Measurements from ENCODE around the gene OTULIN. TPM values are rescaled to one million over a fixed set of nuclear protein-coding genes. Genes with fewer than 3 reads are reported as not detected.
A peak's percentile ranks its signal among the peaks of the same experiment; 100 is the strongest.

Gene OTULIN
- polyA plus RNA-seq, 1 of the 3 experiments (the other 2 are of a cell fraction): 6.6 TPM

- TF ChIP-seq USF1 (IDR thresholded peaks at IDR 0.05; ENCODE audit: borderline replicate concordance, low read depth) (no peak), MXI1 (IDR thresholded peaks at IDR 0.05; ENCODE audit: low read depth, low read length) (no peak), EZH2phosphoT487 (IDR thresholded peaks at IDR 0.05; ENCODE audit: borderline replicate concordance, low read depth) (no peak), NFIC (IDR thresholded peaks at IDR 0.05; ENCODE audit: borderline replicate concordance) (no peak), RFX5 (IDR thresholded peaks at IDR 0.05; ENCODE audit: low read length) (no peak), USF2 (IDR thresholded peaks at IDR 0.05; ENCODE audit: borderline replicate concordance, low read depth, low read length) (no peak), SMC3 (IDR thresholded peaks at IDR 0.05; ENCODE audit: low read depth, low read length) (peak; percentile 99), PBX3 (IDR thresholded peaks at IDR 0.05) (no peak), JUND (IDR thresholded peaks at IDR 0.05) (no peak), YY1 (IDR thresholded peaks at IDR 0.05; ENCODE audit: low read depth) (no peak), ZBTB33 (IDR thresholded peaks at IDR 0.05; ENCODE audit: borderline replicate concordance, low read depth) (no peak), CTCF (IDR thresholded peaks at IDR 0.05) (peak; percentile 96), RXRA (IDR thresholded peaks at IDR 0.05; ENCODE audit: borderline replicate concordance, low read depth) (no peak), RCOR1 (IDR thresholded peaks at IDR 0.05; ENCODE audit: low read length) (no peak), FOXJ3 (CRISPR knock-in tag; IDR thresholded peaks at IDR 0.05) (no peak), MEF2A (IDR thresholded peaks at IDR 0.05; ENCODE audit: borderline replicate concordance, low read depth) (no peak), NRF1 (IDR thresholded peaks at IDR 0.05; ENCODE audit: low read depth, low read length) (no peak; the same call in 1 of the 2 replicates), RAD21 (IDR thresholded peaks at IDR 0.05; ENCODE audit: low read length) (peak; percentile 98)
Observed at GRCh38 chr5:14727428-14727865, 62.9 kb downstream of the OTULIN start (continued).

Measured in SK-N-SH (cell line).